Activated naive CD4-positive, alpha-beta T cell treated with anti-CD3 and anti-CD28 coated beads, Interleukin-2, amount 10 ng/mL, durations not matched to agents 7 days and 5 days (primary cell): ENCODE data around the gene C11orf91.
A peak's percentile ranks its signal among the peaks of the same experiment; 100 is the strongest.
"Not testable (repeated sequence)": the region's sequence is repeated elsewhere in the genome, so short reads cannot be mapped to it uniquely, and the experiment has no call there.

Source experiments
- CTCF ChIA-PET: fragments of 350-600 bp; sonication (Branson Sonifier 250); formaldehyde crosslinking; loops from one replicate; lab custom pipeline; 2021; ENCODE audit warnings: antibody characterized with exemption; lab: Charles Lee
- DNase-seq: peaks from one replicate; pipeline ENCODE4 v3.0.0-alpha.2; 2020
- H3K27ac Mint-ChIP-seq: one replicate; pipeline ENCODE4 v1.8.0; 2021; ENCODE audit warnings: mild to moderate bottlenecking, moderate library complexity, mixed read lengths
- H3K27me3 Mint-ChIP-seq: one replicate; pipeline ENCODE4 v1.8.0; 2021; ENCODE audit warnings: mild to moderate bottlenecking, mixed read lengths
- H3K36me3 Mint-ChIP-seq: one replicate; pipeline ENCODE4 v1.8.0; 2021; ENCODE audit warnings: mixed read lengths
- H3K4me1 Mint-ChIP-seq: one replicate; pipeline ENCODE4 v1.8.0; 2021; ENCODE audit warnings: mixed read lengths
- H3K4me3 Mint-ChIP-seq: one replicate; pipeline ENCODE4 v1.8.0; 2021; ENCODE audit warnings: mild to moderate bottlenecking, moderate library complexity, mixed read lengths
- H3K9me3 Mint-ChIP-seq: one replicate; pipeline ENCODE4 v1.8.0; 2021; ENCODE audit warnings: mixed read lengths

C11orf91 gene

GRCh38 chr11:33713151-33713855 is 12.7 kb upstream of the C11orf91 start:
- H3K27me3 Mint-ChIP-seq, result no peaks in the 10 kb centered on the region
- DNase-seq, result no peak
- no peak overlapping the region for H3K4me3 Mint-ChIP-seq
- H3K4me1 Mint-ChIP-seq, result no peaks in the 10 kb centered on the region
- H3K27ac Mint-ChIP-seq, result no peak overlapping the region
- peaks cover 9% of the 10 kb centered on the region for H3K36me3 Mint-ChIP-seq
- CTCF ChIA-PET, result interaction anchor here (4.1 kb wide), 1 partner anchor 29 kb away, joined by 31 read pairs; no protein-coding TSS in a partner anchor
- no peaks in the 10 kb centered on the region for H3K9me3 Mint-ChIP-seq

GRCh38 chr11:33712436-33712835 is 11.8 kb upstream of the C11orf91 start:
- no peak for DNase-seq
- H3K27me3 Mint-ChIP-seq, result no peaks in the 10 kb centered on the region
- H3K27ac Mint-ChIP-seq, result no peak overlapping the region
- H3K36me3 Mint-ChIP-seq, result peaks cover 9% of the 10 kb centered on the region
- no peaks in the 10 kb centered on the region for H3K9me3 Mint-ChIP-seq
- CTCF ChIA-PET, result no interaction called here
- no peak overlapping the region for H3K4me3 Mint-ChIP-seq
- no peaks in the 10 kb centered on the region for H3K4me1 Mint-ChIP-seq

GRCh38 chr11:33709466-33709865 is 8.8 kb upstream of the C11orf91 start:
- Mint-ChIP-seq H3K36me3 (peaks cover 11% of the 10 kb centered on the region), H3K4me3 (no peak overlapping the region), H3K27ac (no peak overlapping the region), H3K27me3 (no peaks in the 10 kb centered on the region), H3K4me1 (peaks cover 14% of the 10 kb centered on the region), H3K9me3 (no peaks in the 10 kb centered on the region)
- no peak for DNase-seq
- CTCF ChIA-PET, result no interaction called here

GRCh38 chr11:33708985-33709384 is 8.4 kb upstream of the C11orf91 start:
- peaks cover 14% of the 10 kb centered on the region for H3K4me1 Mint-ChIP-seq
- CTCF ChIA-PET, result interaction anchor here (0.6 kb wide), 1 partner anchor 109 kb away, joined by 3 read pairs; no protein-coding TSS in a partner anchor
- no peak for DNase-seq
- no peaks in the 10 kb centered on the region for H3K27me3 Mint-ChIP-seq
- H3K9me3 Mint-ChIP-seq, result no peaks in the 10 kb centered on the region
- no peak overlapping the region for H3K27ac Mint-ChIP-seq
- no peak overlapping the region for H3K4me3 Mint-ChIP-seq
- H3K36me3 Mint-ChIP-seq, result peaks cover 11% of the 10 kb centered on the region

GRCh38 chr11:33707831-33708230 is 7.2 kb upstream of the C11orf91 start:
- H3K27me3 Mint-ChIP-seq, H3K27ac Mint-ChIP-seq, DNase-seq, H3K4me3 Mint-ChIP-seq, H3K9me3 Mint-ChIP-seq: not testable (repeated sequence)
- Mint-ChIP-seq H3K4me1 (peaks cover 14% of the 10 kb centered on the region), H3K36me3 (peaks cover 11% of the 10 kb centered on the region)
- CTCF ChIA-PET, result interaction anchor here (1.4 to 1.6 kb wide), 2 partner anchors 8 to 19 kb away, joined by 4 to 8 read pairs; no protein-coding TSS in a partner anchor

DNA sequence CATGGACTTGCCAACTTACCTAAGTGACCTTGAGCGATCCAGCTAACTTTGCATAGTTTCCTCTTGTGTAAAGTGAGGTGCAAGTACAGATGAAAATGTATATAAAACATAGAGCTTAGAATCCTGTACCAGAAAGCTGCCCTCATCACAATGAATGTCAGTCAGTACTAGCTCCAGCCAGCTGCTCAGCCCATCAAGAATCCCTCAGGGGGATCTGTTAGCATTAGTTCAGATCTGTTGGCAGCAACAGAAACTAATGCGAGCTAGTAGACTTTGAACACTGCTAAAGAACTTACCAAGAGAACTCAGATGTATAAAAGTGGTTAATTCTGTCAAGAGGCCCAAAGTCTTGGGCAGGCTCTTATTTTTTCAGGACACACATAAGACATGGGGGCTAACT is 6.3 kb upstream of the C11orf91 start:
- H3K36me3 Mint-ChIP-seq, result peaks cover 11% of the 10 kb centered on the region
- no peaks in the 10 kb centered on the region for H3K9me3 Mint-ChIP-seq
- H3K4me1 Mint-ChIP-seq, result peaks cover 14% of the 10 kb centered on the region
- H3K27me3 Mint-ChIP-seq, result no peaks in the 10 kb centered on the region
- no peak overlapping the region for H3K27ac Mint-ChIP-seq
- DNase-seq, result no peak
- CTCF ChIA-PET, result interaction anchor here (1.4 to 1.7 kb wide), 3 partner anchors 9 to 20 kb away, joined by 4 to 8 read pairs (median 4); no protein-coding TSS in a partner anchor
- H3K4me3 Mint-ChIP-seq, result no peak overlapping the region

DNA sequence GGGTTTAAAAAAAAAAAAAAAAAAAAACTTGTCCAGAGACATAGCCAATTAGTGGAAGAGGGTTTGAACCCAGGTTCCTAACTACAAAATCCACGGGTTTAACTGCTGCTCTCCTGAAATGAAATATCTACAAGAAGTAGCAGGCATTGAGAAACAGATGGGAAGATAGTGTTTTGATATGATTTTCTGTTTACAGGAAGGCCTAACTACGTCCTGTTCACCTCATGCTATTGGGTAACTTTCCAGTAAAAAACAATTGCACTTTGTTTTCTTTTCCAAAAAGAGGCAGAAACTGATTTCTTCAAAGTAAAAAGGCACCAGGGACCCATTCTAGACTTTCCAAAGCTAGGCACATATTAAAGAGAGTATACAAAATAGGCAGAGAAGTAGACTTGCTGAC is 5.9 kb upstream of the C11orf91 start:
- peaks cover 16% of the 10 kb centered on the region for H3K4me1 Mint-ChIP-seq
- DNase-seq, result no peak
- peaks cover 11% of the 10 kb centered on the region for H3K36me3 Mint-ChIP-seq
- H3K4me3 Mint-ChIP-seq, result no peak overlapping the region
- H3K27ac Mint-ChIP-seq, result peak overlapping the region; percentile 70
- CTCF ChIA-PET, result interaction anchor here (1.4 to 1.7 kb wide), 3 partner anchors 9 to 21 kb away, joined by 4 to 8 read pairs (median 4); no protein-coding TSS in a partner anchor
- H3K9me3 Mint-ChIP-seq, result no peaks in the 10 kb centered on the region
- no peaks in the 10 kb centered on the region for H3K27me3 Mint-ChIP-seq

- Mint-ChIP-seq H3K4me1 (peaks cover 29% of the 10 kb centered on the region), H3K27me3 (peaks cover 11% of the 10 kb centered on the region), H3K4me3 (no peak overlapping the region), H3K27ac (no peak overlapping the region), H3K9me3 (no peaks in the 10 kb centered on the region), H3K36me3 (peaks cover 11% of the 10 kb centered on the region)
- CTCF ChIA-PET, result no interaction called here
- no peak for DNase-seq
Measured at GRCh38 chr11:33704240-33705002, 3.8 kb upstream of the C11orf91 start.

DNA sequence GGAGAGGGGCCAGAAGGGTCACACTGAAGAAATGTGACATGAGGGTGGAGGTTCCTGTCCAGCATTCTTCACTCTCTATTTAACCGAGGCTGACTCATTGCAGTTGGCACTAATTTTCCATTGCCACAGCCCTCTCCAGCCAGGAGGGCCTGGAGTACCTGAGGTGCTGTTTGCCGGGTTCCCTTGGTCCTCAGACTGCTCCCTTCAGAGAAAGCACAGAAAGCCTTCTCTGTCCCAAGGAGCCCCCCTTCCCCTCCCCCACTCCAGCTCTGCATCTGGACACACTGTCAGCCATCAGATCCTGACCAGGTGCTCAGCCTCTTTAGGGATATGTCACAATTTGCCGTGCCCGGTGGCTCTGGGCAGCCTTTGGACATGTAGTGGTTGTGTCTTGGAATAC is 3.2 kb upstream of the C11orf91 start:
- Mint-ChIP-seq H3K4me3 (no peak overlapping the region), H3K9me3 (no peaks in the 10 kb centered on the region), H3K27ac (no peak overlapping the region), H3K27me3 (peaks cover 14% of the 10 kb centered on the region), H3K36me3 (peaks cover 7% of the 10 kb centered on the region), H3K4me1 (peaks cover 31% of the 10 kb centered on the region)
- DNase-seq, result no peak
- CTCF ChIA-PET, result no interaction called here

DNA sequence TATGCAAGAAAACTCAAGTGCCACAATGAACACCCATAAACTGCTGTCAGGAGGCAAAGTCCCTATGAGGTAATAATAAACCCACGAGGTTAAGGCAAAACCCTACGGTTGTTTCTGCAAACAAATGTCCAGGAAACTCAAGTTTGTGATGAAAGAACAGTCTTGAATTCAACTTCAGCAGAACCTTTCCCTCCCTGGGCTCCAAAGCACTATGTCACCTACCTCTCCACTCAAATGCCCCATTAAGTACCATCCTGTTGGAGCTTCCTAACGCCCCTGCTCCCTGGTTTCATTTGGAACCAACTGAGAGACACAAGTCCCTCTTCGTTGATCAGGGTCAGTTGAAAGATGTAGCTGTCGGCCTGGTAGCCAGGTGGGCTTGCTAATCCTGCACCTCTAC is 2.6 kb upstream of the C11orf91 start:
- H3K4me3 Mint-ChIP-seq, result no peak overlapping the region
- H3K27ac Mint-ChIP-seq, result no peak overlapping the region
- peaks cover 31% of the 10 kb centered on the region for H3K4me1 Mint-ChIP-seq
- peaks cover 4% of the 10 kb centered on the region for H3K36me3 Mint-ChIP-seq
- DNase-seq, result no peak
- no peaks in the 10 kb centered on the region for H3K9me3 Mint-ChIP-seq
- peaks cover 19% of the 10 kb centered on the region for H3K27me3 Mint-ChIP-seq
- CTCF ChIA-PET, result no interaction called here

GRCh38 chr11:33701302-33702230 is 940 bp upstream of the C11orf91 start:
- Mint-ChIP-seq H3K4me3 (peak overlapping the region; percentile 78), H3K27me3 (peaks cover 36% of the 10 kb centered on the region), H3K9me3 (no peaks in the 10 kb centered on the region), H3K4me1 (peaks cover 30% of the 10 kb centered on the region), H3K36me3 (peaks cover 2% of the 10 kb centered on the region), H3K27ac (peak overlapping the region; percentile 86)
- no peak for DNase-seq
- CTCF ChIA-PET, result interaction anchor here (1.5 to 1.8 kb wide), 2 partner anchors 14 to 41 kb away, joined by 4 to 8 read pairs; no protein-coding TSS in a partner anchor

- CTCF ChIA-PET, result interaction anchor here (0.7 to 1.8 kb wide), 3 partner anchors 8 to 42 kb away, joined by 3 to 8 read pairs (median 4); no protein-coding TSS in a partner anchor
- Mint-ChIP-seq H3K27me3 (peaks cover 49% of the 10 kb centered on the region), H3K4me3 (peak overlapping the region; percentile 72), H3K27ac (no peak overlapping the region), H3K36me3 (no peaks in the 10 kb centered on the region), H3K4me1 (peaks cover 24% of the 10 kb centered on the region), H3K9me3 (no peaks in the 10 kb centered on the region)
- DNase-seq, result no peak
Measured at GRCh38 chr11:33700063-33700501, 544 bp downstream of the C11orf91 start.

DNA sequence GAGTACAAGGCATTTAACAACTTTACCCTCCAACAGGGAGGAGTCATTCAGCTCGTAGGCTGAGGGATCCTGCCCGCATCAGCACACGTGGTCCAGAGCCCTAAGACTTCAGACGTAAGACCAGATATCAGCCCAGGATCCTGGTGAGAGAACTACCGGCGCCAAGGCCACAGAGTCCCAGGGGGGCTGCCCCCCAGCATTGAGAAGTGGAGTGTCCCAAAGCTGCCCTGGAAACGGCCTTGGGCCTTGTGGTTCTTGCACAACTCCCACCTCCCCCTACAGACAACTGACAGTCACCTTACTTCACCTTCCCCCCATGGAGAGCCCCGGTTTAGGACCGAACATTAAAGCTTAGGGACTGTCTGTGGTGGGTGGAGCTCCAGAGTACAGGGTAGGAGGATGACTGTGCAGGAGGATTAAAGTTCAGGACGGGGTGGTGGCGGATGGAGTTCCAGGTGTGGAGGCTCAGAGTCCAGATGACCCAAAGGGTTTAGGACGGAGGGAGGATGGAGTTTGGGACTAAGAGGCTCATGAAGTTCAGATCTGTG is 1.0 kb downstream of the C11orf91 start:
- H3K27me3 Mint-ChIP-seq, result peaks cover 49% of the 10 kb centered on the region
- H3K36me3 Mint-ChIP-seq, result no peaks in the 10 kb centered on the region
- no peak for DNase-seq
- CTCF ChIA-PET, result interaction anchor here (0.7 to 1.1 kb wide), 2 partner anchors 8 to 42 kb away, joined by 3 to 4 read pairs; no protein-coding TSS in a partner anchor
- H3K9me3 Mint-ChIP-seq, result no peaks in the 10 kb centered on the region
- H3K4me1 Mint-ChIP-seq, result peaks cover 24% of the 10 kb centered on the region
- H3K4me3 Mint-ChIP-seq, result peak overlapping the region; percentile 72
- peak overlapping the region; percentile 78 for H3K27ac Mint-ChIP-seq
